Loucy (cell line): ENCODE results near the gene TAF4.

Experiments used
- H2AFZ ChIP-seq: fragments of 200-600 bp; sonication (generic); 2 replicates; pipeline ENCODE4 v1.6.0; 2016; ENCODE audit warnings: antibody characterized with exemption, mild to moderate bottlenecking, low read length, moderate library complexity
- H3F3A ChIP-seq: fragments of 200-600 bp; 2 replicates; pipeline ENCODE4 v1.6.0; 2016; ENCODE audit warnings: antibody characterized with exemption, low read depth, mild to moderate bottlenecking
- H3K27me3 ChIP-seq: fragments of 200-600 bp; sonication (generic); 2 replicates; pipeline ENCODE4 v1.6.1; 2014; ENCODE audit warnings: low read length, mild to moderate bottlenecking; ENCODE audit not compliant: insufficient read depth, poor library complexity, severe bottlenecking
- H3K36me3 ChIP-seq: fragments of 200-600 bp; sonication (generic); 2 replicates; pipeline ENCODE4 v1.6.1; 2016; ENCODE audit warnings: low read length; ENCODE audit not compliant: insufficient read depth
- H3K4me1 ChIP-seq: fragments of 200-600 bp; sonication (generic); 2 replicates; pipeline ENCODE4 v1.5.1; 2014; ENCODE audit warnings: low read length, mild to moderate bottlenecking; ENCODE audit not compliant: insufficient read depth, poor library complexity, severe bottlenecking
- H3K4me2 ChIP-seq: fragments of 200-600 bp; sonication (generic); 2 replicates; pipeline ENCODE4 v1.6.0; 2014; ENCODE audit warnings: antibody characterized with exemption, low read length, low read depth, mild to moderate bottlenecking; ENCODE audit not compliant: poor library complexity, severe bottlenecking
- H3K4me3 ChIP-seq: fragments of 200-600 bp; sonication (generic); 2 replicates; pipeline ENCODE4 v1.5.1; 2014; ENCODE audit warnings: low read length, mild to moderate bottlenecking, mixed read lengths; ENCODE audit not compliant: poor library complexity, severe bottlenecking
- H3K79me2 ChIP-seq: fragments of 200-600 bp; sonication (generic); 2 replicates; pipeline ENCODE4 v1.6.1; 2014; ENCODE audit warnings: low read length; ENCODE audit not compliant: insufficient read depth
- H3K9ac ChIP-seq: fragments of 200-600 bp; sonication (generic); 2 replicates; pipeline ENCODE4 v1.6.0; 2014; ENCODE audit warnings: mild to moderate bottlenecking, low read depth, low read length, moderate library complexity; ENCODE audit not compliant: poor library complexity, severe bottlenecking
- H3K9me2 ChIP-seq: fragments of 200-600 bp; sonication (generic); replicated peaks from 2 replicates; pipeline ENCODE4 v1.6.1; 2016; ENCODE audit warnings: low read depth, low read length, mixed read lengths
- H3K9me3 ChIP-seq: fragments of 200-600 bp; sonication (generic); 2 replicates; pipeline ENCODE4 v1.6.1; 2014; ENCODE audit warnings: mild to moderate bottlenecking, antibody characterized with exemption, low read length, low read depth; ENCODE audit not compliant: insufficient read depth
- H4K20me1 ChIP-seq: fragments of 200-600 bp; sonication (generic); 2 replicates; pipeline ENCODE4 v1.6.0; 2014; ENCODE audit warnings: antibody characterized with exemption, low read length, mild to moderate bottlenecking; ENCODE audit not compliant: insufficient read depth, poor library complexity, severe bottlenecking
- EZH2phosphoT487 ChIP-seq: fragments of 200-600 bp; IDR thresholded peaks from 2 replicates; pipeline ENCODE4 v1.6.1; 2018; ENCODE audit warnings: antibody characterized with exemption, mild to moderate bottlenecking, moderate library complexity, borderline replicate concordance
- TF ChIP-seq, protein P1 (sequence below): fragments of 200-600 bp; sonication (generic); conservative IDR thresholded peaks from 2 replicates; pipeline ENCODE4 v1.5.1; 2014; ENCODE audit warnings: mild to moderate bottlenecking, antibody characterized with exemption, low read length

Gene TAF4

GRCh38 chr20:62019881-62020492 lies 45.7 kb downstream of the TAF4 start:
- H3K4me2 ChIP-seq = no peak overlapping the region
- no peaks in the 10 kb centered on the region for H3F3A ChIP-seq
- H3K9me2 ChIP-seq = no peaks in the 10 kb centered on the region
- H3K4me3 ChIP-seq = no peak overlapping the region
- peaks cover 4% of the 10 kb centered on the region for H3K4me1 ChIP-seq
- TF ChIP-seq, protein P1, sequence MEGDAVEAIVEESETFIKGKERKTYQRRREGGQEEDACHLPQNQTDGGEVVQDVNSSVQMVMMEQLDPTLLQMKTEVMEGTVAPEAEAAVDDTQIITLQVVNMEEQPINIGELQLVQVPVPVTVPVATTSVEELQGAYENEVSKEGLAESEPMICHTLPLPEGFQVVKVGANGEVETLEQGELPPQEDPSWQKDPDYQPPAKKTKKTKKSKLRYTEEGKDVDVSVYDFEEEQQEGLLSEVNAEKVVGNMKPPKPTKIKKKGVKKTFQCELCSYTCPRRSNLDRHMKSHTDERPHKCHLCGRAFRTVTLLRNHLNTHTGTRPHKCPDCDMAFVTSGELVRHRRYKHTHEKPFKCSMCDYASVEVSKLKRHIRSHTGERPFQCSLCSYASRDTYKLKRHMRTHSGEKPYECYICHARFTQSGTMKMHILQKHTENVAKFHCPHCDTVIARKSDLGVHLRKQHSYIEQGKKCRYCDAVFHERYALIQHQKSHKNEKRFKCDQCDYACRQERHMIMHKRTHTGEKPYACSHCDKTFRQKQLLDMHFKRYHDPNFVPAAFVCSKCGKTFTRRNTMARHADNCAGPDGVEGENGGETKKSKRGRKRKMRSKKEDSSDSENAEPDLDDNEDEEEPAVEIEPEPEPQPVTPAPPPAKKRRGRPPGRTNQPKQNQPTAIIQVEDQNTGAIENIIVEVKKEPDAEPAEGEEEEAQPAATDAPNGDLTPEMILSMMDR = no peak
- no peak for TF ChIP-seq EZH2phosphoT487
- H3K36me3 ChIP-seq = no peaks in the 10 kb centered on the region
- H3K9me3 ChIP-seq = no peaks in the 10 kb centered on the region
- H3K79me2 ChIP-seq = peaks cover 92% of the 10 kb centered on the region
- no peaks in the 10 kb centered on the region for H3K27me3 ChIP-seq
- peaks cover 6% of the 10 kb centered on the region for H4K20me1 ChIP-seq
- no peak overlapping the region for H3K9ac ChIP-seq
- no peak overlapping the region for H2AFZ ChIP-seq

GRCh38 chr20:62019144-62019805 lies 46.4 kb downstream of the TAF4 start:
- no peak overlapping the region for H2AFZ ChIP-seq
- H3K4me2 ChIP-seq = no peak overlapping the region
- no peak overlapping the region for H3K4me3 ChIP-seq
- no peaks in the 10 kb centered on the region for H3K9me3 ChIP-seq
- TF ChIP-seq EZH2phosphoT487 = no peak
- TF ChIP-seq, protein P1 = no peak
- H3K4me1 ChIP-seq = no peaks in the 10 kb centered on the region
- no peaks in the 10 kb centered on the region for H3K27me3 ChIP-seq
- no peak overlapping the region for H3K9ac ChIP-seq
- H3K9me2 ChIP-seq = no peaks in the 10 kb centered on the region
- H3F3A ChIP-seq = no peaks in the 10 kb centered on the region
- H3K36me3 ChIP-seq = no peaks in the 10 kb centered on the region
- peaks cover 6% of the 10 kb centered on the region for H4K20me1 ChIP-seq
- H3K79me2 ChIP-seq = peaks cover 90% of the 10 kb centered on the region

GRCh38 chr20:62018437-62019143 lies 47.1 kb downstream of the TAF4 start:
- no peaks in the 10 kb centered on the region for H3F3A ChIP-seq
- no peaks in the 10 kb centered on the region for H3K9me2 ChIP-seq
- H3K4me3 ChIP-seq = no peak overlapping the region
- no peak overlapping the region for H3K9ac ChIP-seq
- H2AFZ ChIP-seq = no peak overlapping the region
- peaks cover 85% of the 10 kb centered on the region for H3K79me2 ChIP-seq
- H3K4me2 ChIP-seq = no peak overlapping the region
- TF ChIP-seq, protein P1 = no peak
- TF ChIP-seq EZH2phosphoT487 = no peak
- H3K27me3 ChIP-seq = no peaks in the 10 kb centered on the region
- no peaks in the 10 kb centered on the region for H3K9me3 ChIP-seq
- peaks cover 6% of the 10 kb centered on the region for H4K20me1 ChIP-seq
- peaks cover 2% of the 10 kb centered on the region; the same call in 1 of the 2 replicates for H3K36me3 ChIP-seq
- H3K4me1 ChIP-seq = no peaks in the 10 kb centered on the region
